Vagina (tissue), 2 donors: ENCODE measurements around the gene HSFX4.
"Not testable (repeated sequence)": the region's sequence is repeated elsewhere in the genome, so short reads cannot be mapped to it uniquely, and the experiment has no call there.

Source experiments
- POLR2A ChIP-seq, 2 donors: fragments of 450-650 bp; IDR thresholded peaks; one replicate each; pipeline ENCODE4 v1.6.1; 2017; ENCODE audit warnings: antibody characterized with exemption in 2 of 2, mild to moderate bottlenecking in 2 of 2, moderate library complexity in 2 of 2
- TF ChIP-seq, protein P1 (sequence below), 3 experiments: fragments of 450-650 bp in 2 of 3; fragments of 200-600 bp in 1 of 3; sonication (generic) in 1 of 3; IDR thresholded peaks; one replicate each; pipeline ENCODE4 v1.5.1; 2017 to 2019; ENCODE audit warnings: antibody characterized with exemption in 3 of 3, mild to moderate bottlenecking in 2 of 3, moderate library complexity in 2 of 3

DNA sequence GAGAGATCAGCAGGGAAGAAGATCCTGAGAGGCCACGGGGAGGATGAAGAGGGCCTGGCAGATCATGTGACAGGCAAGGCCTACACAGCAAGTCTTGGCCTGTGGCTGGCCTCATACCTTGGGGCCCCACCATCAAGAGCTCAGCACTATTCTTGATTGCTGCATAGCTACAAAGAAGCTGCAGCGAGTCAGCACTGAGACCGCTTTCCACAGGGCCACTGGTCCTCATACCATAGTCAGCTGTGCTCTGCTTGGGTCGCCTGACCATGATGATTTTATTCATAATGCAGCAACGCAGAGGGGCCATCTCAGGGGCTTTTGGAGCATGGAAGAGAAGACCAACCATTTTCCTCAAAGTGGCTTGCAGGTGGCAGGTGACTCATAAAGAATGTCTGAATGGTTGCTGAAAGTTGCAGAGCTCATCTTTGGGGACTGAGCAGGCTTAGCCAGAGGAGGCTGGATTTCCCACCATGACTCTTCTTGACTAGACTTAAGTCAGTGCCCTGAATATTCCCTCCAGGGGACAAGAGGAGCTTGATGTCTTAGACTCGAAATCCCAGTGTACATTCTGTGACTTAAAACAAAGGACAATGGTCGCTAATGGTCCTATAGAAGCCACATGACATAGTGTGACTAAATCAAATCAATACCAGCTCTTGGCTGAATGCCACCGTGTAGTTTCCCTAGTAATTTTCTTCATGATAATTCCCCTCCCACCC is 2.0 kb upstream of the HSFX4 start:
- TF ChIP-seq, protein P1, sequence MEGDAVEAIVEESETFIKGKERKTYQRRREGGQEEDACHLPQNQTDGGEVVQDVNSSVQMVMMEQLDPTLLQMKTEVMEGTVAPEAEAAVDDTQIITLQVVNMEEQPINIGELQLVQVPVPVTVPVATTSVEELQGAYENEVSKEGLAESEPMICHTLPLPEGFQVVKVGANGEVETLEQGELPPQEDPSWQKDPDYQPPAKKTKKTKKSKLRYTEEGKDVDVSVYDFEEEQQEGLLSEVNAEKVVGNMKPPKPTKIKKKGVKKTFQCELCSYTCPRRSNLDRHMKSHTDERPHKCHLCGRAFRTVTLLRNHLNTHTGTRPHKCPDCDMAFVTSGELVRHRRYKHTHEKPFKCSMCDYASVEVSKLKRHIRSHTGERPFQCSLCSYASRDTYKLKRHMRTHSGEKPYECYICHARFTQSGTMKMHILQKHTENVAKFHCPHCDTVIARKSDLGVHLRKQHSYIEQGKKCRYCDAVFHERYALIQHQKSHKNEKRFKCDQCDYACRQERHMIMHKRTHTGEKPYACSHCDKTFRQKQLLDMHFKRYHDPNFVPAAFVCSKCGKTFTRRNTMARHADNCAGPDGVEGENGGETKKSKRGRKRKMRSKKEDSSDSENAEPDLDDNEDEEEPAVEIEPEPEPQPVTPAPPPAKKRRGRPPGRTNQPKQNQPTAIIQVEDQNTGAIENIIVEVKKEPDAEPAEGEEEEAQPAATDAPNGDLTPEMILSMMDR (IDR thresholded peaks at IDR 0.05), result not testable (repeated sequence)
- TF ChIP-seq POLR2A (IDR thresholded peaks at IDR 0.05), result not testable (repeated sequence)
